GM19438 (cell line): ENCODE measurements around the gene TMEM51.

Experiments used
- ATAC-seq: cut with Tn5 transposase; IDR thresholded peaks from one replicate; pipeline ENCODE4 v1.9.1; 2021; ENCODE audit warnings: low read depth; ENCODE audit not compliant: unreplicated experiment

The TMEM51 gene

DNA sequence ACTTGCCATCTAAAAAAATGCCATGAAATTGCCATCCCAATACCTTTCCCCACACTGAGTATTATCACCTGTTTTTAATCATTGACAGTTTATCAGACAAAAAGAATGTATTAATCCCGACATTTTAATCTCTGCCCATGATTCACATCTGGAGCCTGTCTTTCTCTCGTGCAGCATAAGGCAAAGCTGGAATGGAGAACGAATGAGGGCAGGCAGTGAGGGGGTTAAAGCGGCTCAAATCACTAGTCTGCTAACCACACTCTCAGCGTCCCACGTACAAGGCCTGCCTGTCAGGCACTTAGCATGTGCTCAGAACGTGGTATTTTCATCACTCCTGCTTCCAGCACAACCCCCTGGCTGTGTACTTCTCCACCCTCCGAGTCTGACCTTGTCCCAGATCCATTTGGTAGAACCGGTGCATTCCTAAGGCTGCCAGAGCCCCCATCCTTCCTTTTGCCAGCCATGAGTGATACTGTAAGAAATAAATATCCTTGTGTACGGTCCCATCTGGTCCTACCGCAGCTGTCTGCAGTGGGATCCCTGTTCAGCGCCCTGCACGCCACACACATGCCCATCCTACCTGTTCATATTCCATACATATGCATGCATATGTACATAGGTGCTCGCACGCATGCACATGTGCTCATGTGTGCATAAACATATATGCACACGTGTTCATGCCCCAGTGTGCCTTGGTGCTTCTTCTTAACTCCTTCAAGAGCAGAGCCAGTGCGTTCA is 58.8 kb downstream of the TMEM51 start:
- no peak for ATAC-seq

- ATAC-seq = no peak
These were observed 59.4 kb downstream of the TMEM51 start for GRCh38 chr1:15212954-15213291.

DNA sequence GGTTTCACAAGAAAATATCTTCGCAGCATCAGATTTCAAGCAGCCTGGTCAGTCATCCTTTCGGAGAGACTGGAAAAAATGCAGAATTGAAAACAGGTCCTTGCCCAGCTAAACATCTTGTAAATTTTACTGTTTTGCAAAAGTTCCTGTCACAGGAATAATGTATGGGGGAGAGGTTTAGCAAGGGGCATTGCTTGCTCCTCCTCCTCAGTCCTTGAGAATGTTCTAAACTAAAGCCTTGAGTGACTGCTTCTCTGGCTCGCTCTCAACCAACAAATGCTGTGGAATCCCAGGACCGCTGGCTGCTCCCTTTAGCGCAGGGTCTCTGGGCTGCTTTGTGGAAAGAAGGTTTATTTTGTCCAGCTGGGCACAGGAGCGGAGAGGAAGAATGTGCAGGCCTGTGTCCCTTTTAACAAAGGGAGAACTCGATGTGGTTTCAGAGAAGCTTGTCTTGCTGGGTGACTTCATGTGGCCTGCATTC is 59.8 kb downstream of the TMEM51 start:
- no peak for ATAC-seq

DNA sequence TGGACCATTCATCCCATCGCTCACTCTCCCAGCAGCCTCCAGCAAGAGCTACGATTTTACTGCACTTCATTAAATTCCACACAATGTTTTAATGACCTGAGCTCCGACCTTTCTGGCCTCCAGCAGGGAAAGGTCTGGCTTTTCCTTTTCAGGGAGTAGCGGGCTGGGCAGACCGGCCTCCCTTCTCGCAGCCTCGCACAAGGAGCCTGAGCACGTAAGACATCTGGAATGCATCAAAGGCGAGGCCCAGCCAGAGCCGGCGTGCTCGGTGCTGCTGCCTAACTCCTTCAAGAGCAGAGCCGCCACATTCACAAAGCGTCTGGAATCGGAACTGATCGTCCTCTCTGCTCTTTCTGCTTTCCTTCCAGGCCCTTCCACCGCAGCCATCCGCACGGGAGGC is 61.0 kb downstream of the TMEM51 start:
- no peak for ATAC-seq

DNA sequence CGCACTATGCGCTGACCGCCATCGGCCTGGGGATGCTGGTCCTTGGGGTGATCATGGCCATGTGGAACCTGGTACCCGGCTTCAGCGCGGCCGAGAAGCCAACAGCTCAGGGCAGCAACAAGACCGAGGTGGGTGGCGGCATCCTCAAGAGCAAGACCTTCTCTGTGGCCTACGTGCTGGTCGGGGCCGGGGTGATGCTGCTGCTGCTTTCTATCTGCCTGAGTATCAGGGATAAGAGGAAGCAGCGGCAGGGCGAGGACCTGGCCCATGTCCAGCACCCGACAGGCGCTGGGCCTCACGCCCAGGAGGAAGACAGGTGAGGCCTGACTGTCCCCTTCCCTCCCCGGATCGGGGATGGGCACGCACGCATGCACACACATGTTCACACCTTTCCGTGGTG is 61.6 kb downstream of the TMEM51 start:
- ATAC-seq = no peak

- no peak for ATAC-seq
These were observed 64.1 kb downstream of the TMEM51 start for GRCh38 chr1:15217654-15218053.

- no peak for ATAC-seq
These were observed 65.0 kb downstream of the TMEM51 start for GRCh38 chr1:15218287-15219279.

- no peak for ATAC-seq
These were observed 65.9 kb downstream of the TMEM51 start for GRCh38 chr1:15219280-15220023.

GRCh38 chr1:15220024-15220392 is 66.5 kb downstream of the TMEM51 start:
- no peak for ATAC-seq

DNA sequence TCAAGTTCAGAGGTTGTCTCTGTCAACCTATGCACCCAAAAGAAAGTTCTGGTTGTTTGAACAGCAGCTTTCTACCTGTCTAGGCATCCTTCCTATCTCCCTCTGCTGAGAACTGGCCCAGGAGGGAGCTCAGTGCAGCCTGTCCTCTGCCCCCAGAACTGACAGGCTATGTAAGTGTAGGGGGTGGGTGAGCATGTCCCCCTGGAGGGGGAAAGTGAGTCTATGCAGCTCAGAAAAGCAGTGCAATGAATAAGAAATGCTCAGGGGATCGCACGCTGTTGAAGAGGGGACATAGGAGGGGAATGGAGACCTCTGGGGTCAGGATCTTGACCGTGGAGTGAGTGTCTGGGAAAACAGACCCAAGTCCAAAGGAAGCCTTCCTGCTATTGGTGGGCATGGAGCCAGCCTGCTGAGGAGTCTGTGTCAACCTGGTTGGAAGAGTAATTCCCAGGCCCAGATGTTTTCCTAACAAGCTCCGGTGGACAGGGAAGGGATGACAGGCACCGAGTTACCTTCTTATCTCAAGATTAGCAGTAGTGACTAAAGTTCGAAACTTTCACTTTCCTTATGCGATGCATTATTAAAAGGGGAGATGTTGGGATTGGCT is 67.4 kb downstream of the TMEM51 start:
- ATAC-seq = no peak

- ATAC-seq = no peak
These were observed 69.2 kb downstream of the TMEM51 start for GRCh38 chr1:15222653-15223303.

DNA sequence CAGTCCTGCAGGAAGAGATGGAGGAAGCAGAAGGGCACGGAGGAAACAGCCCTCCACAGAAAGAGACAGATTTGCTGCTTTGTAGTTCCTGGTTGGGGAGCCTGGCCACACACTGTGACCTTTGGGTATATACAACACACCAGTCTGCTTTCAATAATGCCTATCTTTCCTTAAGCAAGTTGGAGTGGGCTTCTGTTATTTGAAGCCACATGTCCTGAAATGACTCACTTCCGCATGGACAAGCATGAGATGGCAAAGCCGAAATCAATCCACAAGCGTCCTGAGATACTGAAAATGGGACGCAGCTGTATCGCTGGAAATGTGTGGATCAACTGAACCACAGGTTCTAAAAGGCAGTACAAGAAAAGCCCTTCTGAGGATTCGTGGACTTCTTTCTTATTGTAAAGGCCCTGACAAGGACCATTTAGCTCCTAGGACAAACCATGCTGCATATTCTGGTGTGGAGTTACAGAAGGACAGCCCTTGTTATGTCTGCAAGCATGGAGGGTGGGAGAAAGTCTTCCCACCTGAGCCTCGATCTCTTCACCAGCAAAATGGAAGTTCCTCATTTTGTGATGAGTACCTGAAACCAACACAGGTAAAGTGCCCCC is 70.8 kb downstream of the TMEM51 start:
- ATAC-seq = no peak

DNA sequence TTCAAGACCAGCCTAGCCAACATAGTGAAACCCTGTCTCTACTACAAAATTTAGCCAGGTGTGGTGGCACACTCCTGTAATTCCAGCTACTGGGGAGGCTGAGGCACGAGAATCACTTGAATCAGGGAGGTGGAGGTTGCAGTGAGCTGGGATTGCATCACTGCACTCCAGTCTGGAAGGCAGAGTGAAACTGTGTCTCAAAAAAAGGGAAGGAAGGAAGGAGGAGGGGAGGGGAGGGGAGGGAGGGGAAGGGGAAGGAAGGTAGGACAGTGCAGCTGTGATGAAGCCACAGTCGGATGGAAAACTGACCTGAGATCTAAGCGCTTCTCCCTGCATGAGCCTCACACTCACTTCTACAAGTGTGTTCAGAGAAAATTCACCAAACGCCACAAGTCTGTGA is 71.4 kb downstream of the TMEM51 start:
- no peak for ATAC-seq

DNA sequence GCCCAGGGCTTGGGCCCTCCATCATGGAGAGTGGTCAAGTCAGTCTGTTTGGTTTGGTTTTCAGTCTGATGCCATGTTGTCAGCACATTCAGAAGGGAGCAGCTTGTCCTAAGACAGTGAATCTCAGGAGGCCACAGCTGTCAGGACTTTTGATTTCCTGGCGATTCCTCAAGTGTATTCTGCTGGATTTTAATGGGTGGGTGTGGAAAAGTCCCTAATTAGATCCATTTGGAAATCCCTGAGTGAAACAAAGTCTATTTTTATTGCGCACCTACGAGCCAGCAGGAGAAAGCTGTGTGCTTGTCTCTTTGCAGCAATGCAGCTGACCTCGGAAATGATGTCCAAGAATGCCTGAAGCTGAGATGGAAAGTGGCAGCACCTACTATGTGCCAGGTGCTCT is 71.9 kb downstream of the TMEM51 start:
- no peak for ATAC-seq

- ATAC-seq = no peak
These were observed 73.1 kb downstream of the TMEM51 start for GRCh38 chr1:15226388-15227255.

DNA sequence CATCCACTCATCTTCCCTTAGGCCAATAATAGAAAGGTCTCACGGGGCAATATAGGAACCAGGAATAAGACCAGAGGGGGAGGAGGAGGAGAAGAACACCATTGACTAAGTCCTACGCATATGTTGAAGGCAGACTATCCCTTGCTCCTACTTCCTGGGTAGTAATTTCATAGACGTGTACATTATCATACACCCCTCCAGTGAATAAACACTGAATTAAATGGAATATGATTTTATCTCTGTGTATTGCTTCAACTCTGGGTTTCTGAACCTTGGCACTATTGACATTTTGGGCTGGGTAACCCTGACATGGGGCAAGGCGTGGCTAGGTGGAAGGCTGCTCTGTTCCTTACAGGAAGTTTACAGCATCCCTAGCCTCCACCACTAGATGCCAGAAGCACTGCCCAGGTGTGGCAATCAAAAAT is 76.2 kb downstream of the TMEM51 start:
- no peak for ATAC-seq

DNA sequence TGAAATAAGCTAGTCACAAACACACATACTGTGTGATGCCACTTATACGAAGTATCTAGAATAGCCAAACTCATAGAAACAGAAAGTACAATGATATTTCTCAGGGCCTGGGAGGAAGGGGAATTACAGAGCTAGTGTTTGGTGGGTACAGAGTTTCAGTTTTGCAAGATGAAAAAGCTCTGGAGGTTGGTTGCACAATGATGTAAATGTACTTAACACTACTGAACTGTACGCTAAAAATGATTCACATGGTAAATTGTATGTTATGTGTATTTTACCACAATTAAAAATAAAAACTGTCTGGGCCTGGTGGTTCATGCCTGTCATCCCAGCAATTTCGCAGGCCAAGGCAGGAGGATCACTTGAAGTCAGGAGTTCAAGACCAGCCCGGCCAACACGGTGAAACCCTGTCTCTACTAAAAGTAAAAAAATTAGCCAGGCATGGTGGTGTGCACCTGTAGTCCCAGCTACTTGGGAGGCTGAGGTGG is 78.2 kb downstream of the TMEM51 start:
- no peak for ATAC-seq

- ATAC-seq = no peak
These were observed 80.1 kb downstream of the TMEM51 start for GRCh38 chr1:15233689-15234088.

GRCh38 chr1:15236321-15236721 is 82.8 kb downstream of the TMEM51 start:
- ATAC-seq = no peak
